OCI-LY3 (cell line): ENCODE results near the gene GRIK2.

ENCODE experiments used
- CTCF ChIP-seq: fragments of 200-600, 300-600 bp; sonication (generic); IDR thresholded peaks from 2 replicates; pipeline ENCODE4 v1.5.1; 2014; ENCODE audit warnings: antibody characterized with exemption, low read length, low read depth
- EZH2phosphoT487 ChIP-seq: fragments of 200-600 bp; shearing (Covaris generic); IDR thresholded peaks from 2 replicates; pipeline ENCODE4 v1.6.1; 2018; ENCODE audit warnings: antibody characterized with exemption, mixed run types, low read depth

GRCh38 chr6:101686653-101687052 is 293.1 kb downstream of the GRIK2 start:
- TF ChIP-seq CTCF: no peak
- no peak for TF ChIP-seq EZH2phosphoT487
